ENCODE data around the gene FOXP1.

The FOXP1 gene

GRCh38 chr3:71055257-71056001 is 528.1 kb downstream of the FOXP1 start:
- DNase-seq (ENCODE audit: low spot score) = no peak

- DNase-seq (ENCODE audit: low spot score) = no peak
Observed at GRCh38 chr3:71054312-71054711, 529.2 kb downstream of the FOXP1 start.

GRCh38 chr3:71053495-71053894 is 530.0 kb downstream of the FOXP1 start:
- no peak for DNase-seq (ENCODE audit: low spot score)

- no peak for DNase-seq (ENCODE audit: low spot score)
Observed at GRCh38 chr3:71052716-71053115, 530.8 kb downstream of the FOXP1 start.

GRCh38 chr3:71051893-71052687 is 531.4 kb downstream of the FOXP1 start:
- DNase-seq (ENCODE audit: low spot score) = no peak

GRCh38 chr3:71051259-71051595 is 532.3 kb downstream of the FOXP1 start:
- no peak for DNase-seq (ENCODE audit: low spot score)

- DNase-seq (ENCODE audit: low spot score) = no peak
Observed at GRCh38 chr3:71050538-71051258, 532.8 kb downstream of the FOXP1 start.

GRCh38 chr3:71050166-71050537 is 533.4 kb downstream of the FOXP1 start:
- DNase-seq (ENCODE audit: low spot score) = no peak

- DNase-seq (ENCODE audit: low spot score) = no peak
Observed at GRCh38 chr3:71048948-71049347, 534.6 kb downstream of the FOXP1 start.

- no peak for DNase-seq (ENCODE audit: low spot score)
Observed at GRCh38 chr3:71047616-71048531, 535.7 kb downstream of the FOXP1 start.

GRCh38 chr3:71046791-71047190 is 536.7 kb downstream of the FOXP1 start:
- no peak for DNase-seq (ENCODE audit: low spot score)

GRCh38 chr3:71045917-71046282 is 537.6 kb downstream of the FOXP1 start:
- no peak for DNase-seq (ENCODE audit: low spot score)

- no peak for DNase-seq (ENCODE audit: low spot score)
Observed at GRCh38 chr3:71045212-71045916, 538.2 kb downstream of the FOXP1 start.

- no peak for DNase-seq (ENCODE audit: low spot score)
Observed at GRCh38 chr3:71042759-71043158, 540.8 kb downstream of the FOXP1 start.

- DNase-seq (ENCODE audit: low spot score) = no peak
Observed at GRCh38 chr3:71041371-71041770, 542.2 kb downstream of the FOXP1 start.

- no peak for DNase-seq (ENCODE audit: low spot score)
Observed at GRCh38 chr3:71039332-71039731, 544.2 kb downstream of the FOXP1 start.

GRCh38 chr3:71037775-71038174 is 545.8 kb downstream of the FOXP1 start:
- no peak for DNase-seq (ENCODE audit: low spot score)

GRCh38 chr3:71035886-71036285 is 547.6 kb downstream of the FOXP1 start:
- no peak for DNase-seq (ENCODE audit: low spot score)

- DNase-seq (ENCODE audit: low spot score) = no peak
Observed at GRCh38 chr3:71035314-71035713, 548.2 kb downstream of the FOXP1 start.

GRCh38 chr3:71033681-71034220 is 549.8 kb downstream of the FOXP1 start:
- no peak for DNase-seq (ENCODE audit: low spot score)

- DNase-seq (ENCODE audit: low spot score) = no peak
Observed at GRCh38 chr3:71031914-71032521, 551.5 kb downstream of the FOXP1 start.
